ENCODE results near the gene FYN.

GRCh38 chr6:111795558-111795957, 77.7 kb downstream of the FYN start:
- TF ChIP-seq CTCF (IDR thresholded peaks at IDR 0.05): no peak
- TF ChIP-seq POLR2AphosphoS5 (IDR thresholded peaks at IDR 0.05; ENCODE audit: insufficient read depth in 1 of 2, low read depth in 1 of 2): no peak

Data from vagina (tissue), 2 donors.